Common myeloid progenitor, CD34-positive (primary cell): ENCODE results near the gene BACH2.
"Not testable (repeated sequence)": the region's sequence is repeated elsewhere in the genome, so short reads cannot be mapped to it uniquely, and the experiment has no call there.

Experiments
- CTCF ChIA-PET: fragments of 350-600 bp; sonication (Branson Sonifier 250); formaldehyde crosslinking; loops from one replicate; lab custom pipeline; 2021; ENCODE audit warnings: antibody characterized with exemption; lab: Charles Lee
- POLR2A ChIA-PET: fragments of 350-600 bp; sonication (Branson Sonifier 250); formaldehyde crosslinking; loops from one replicate; lab custom pipeline; 2021; ENCODE audit warnings: antibody characterized with exemption; lab: Charles Lee
- DNase-seq, 3 donors: peaks; one replicate each; pipeline versions ENCODE4 v3.0.0 to v3.0.0-alpha.2; 2013
- H3K27ac ChIP-seq, 2 experiments: 1 replicate in 1 of 2; 2 replicates in 1 of 2; pipeline ENCODE4 v1.7.0; 2013; ENCODE audit warnings: inconsistent platforms in 2 of 2, low read length in 2 of 2, mild to moderate bottlenecking in 2 of 2, low read depth in 1 of 2, moderate library complexity in 1 of 2; ENCODE audit not compliant: severe bottlenecking in 2 of 2, insufficient read depth in 1 of 2, poor library complexity in 1 of 2
- H3K27me3 ChIP-seq, 5 experiments: replicated peaks in 2 of 5; 1 replicate in 3 of 5; 2 replicates in 2 of 5; pipeline versions ENCODE4 v1.6.1 to v1.7.0; 2013; ENCODE audit warnings: low read length in 4 of 5, mild to moderate bottlenecking in 2 of 5, moderate library complexity in 2 of 5, inconsistent platforms in 1 of 5; ENCODE audit not compliant: insufficient read depth in 5 of 5, control insufficient read depth in 4 of 5
- H3K36me3 ChIP-seq, 4 experiments: 1 replicate in 2 of 4; 2 replicates in 2 of 4; pipeline versions ENCODE4 v1.6.1 to v1.7.0; 2013; ENCODE audit warnings: low read length in 3 of 4, control low read depth in 1 of 4, mild to moderate bottlenecking in 1 of 4; ENCODE audit not compliant: control insufficient read depth in 4 of 4, insufficient read depth in 4 of 4
- H3K4me1 ChIP-seq, 4 experiments: 1 replicate in 3 of 4; 2 replicates in 1 of 4; pipeline versions ENCODE4 v1.6.1 to v1.7.1; 2013; ENCODE audit warnings: low read length in 3 of 4, mild to moderate bottlenecking in 3 of 4, control low read depth in 1 of 4, inconsistent platforms in 1 of 4, moderate library complexity in 1 of 4; ENCODE audit not compliant: control insufficient read depth in 4 of 4, insufficient read depth in 4 of 4; ENCODE audit errors: control extremely low read depth in 1 of 4
- H3K4me3 ChIP-seq, 7 experiments: 1 replicate in 4 of 7; 2 replicates in 3 of 7; pipeline versions ENCODE4 v1.5.1 to v1.7.0; 2013; ENCODE audit warnings: mild to moderate bottlenecking in 7 of 7, low read length in 6 of 7, moderate library complexity in 6 of 7, inconsistent platforms in 2 of 7, low read depth in 2 of 7, control low read depth in 1 of 7; ENCODE audit not compliant: insufficient read depth in 4 of 7, control insufficient read depth in 1 of 7; ENCODE audit errors: extremely low read depth in 1 of 7
- H3K9me3 ChIP-seq, 5 experiments: 1 replicate in 4 of 5; 2 replicates in 1 of 5; pipeline versions ENCODE4 v1.6.1 to v1.7.1; 2013; ENCODE audit warnings: low read length in 4 of 5, mild to moderate bottlenecking in 2 of 5, inconsistent platforms in 1 of 5, low read depth in 1 of 5, moderate library complexity in 1 of 5; ENCODE audit not compliant: control insufficient read depth in 4 of 5, insufficient read depth in 2 of 5; ENCODE audit errors: control extremely low read depth in 1 of 5
- WGBS: methylation state at CpG from one replicate; pipeline ENCODE4 v1.1.5; 2013; ENCODE audit not compliant: insufficient coverage; 5-methylcytosine and 5-hydroxymethylcytosine counted together

Gene BACH2

DNA sequence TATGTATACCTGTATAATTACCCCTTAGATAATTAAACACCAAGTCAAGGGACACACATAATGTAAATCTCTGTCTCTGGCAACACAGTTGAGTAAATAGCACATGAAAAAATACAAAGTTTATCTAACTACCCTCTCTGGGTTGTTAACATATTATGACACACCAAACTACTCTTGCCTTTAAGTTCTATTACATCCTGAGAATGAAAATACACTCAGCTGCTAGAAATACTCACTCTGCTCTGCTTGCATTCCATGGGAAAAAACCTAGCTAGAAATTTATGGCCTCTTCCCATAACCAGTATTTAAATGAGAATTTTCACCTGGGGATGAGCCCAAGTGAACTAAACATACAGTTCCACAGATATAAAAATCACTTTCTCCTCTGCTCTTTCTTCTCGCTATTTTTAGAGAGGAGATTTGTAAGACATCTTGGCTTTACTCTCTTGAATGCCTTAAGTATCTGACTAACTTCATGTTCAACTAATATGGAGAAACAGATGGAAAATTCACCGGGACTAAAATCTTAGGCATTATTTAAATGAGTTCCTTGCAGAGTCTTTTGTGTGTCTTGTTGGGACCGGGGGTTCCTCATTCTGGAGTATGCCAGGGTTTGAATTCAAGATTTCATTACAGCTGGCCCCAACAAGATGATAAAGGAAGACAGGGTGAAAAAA is 261.5 kb downstream of the BACH2 start:
- Histone ChIP-seq H3K4me1 (no peaks in the 10 kb centered on the region), H3K9me3 (peaks cover 0 to 2% (median 0%) of the 10 kb centered on the region in 5 experiments), H3K36me3 (no peaks in the 10 kb centered on the region), H3K27me3 (no peaks in the 10 kb centered on the region), H3K27ac (no peak overlapping the region), H3K4me3 (no peak overlapping the region)
- no peak for DNase-seq
- WGBS, result 88% methylated on average over 2 of the region's 3 CpGs
- POLR2A ChIA-PET, result no interaction called here
- CTCF ChIA-PET, result interaction anchor here (0.5 kb wide), 1 partner anchor 45 kb away, joined by 3 read pairs; no protein-coding TSS in a partner anchor

DNA sequence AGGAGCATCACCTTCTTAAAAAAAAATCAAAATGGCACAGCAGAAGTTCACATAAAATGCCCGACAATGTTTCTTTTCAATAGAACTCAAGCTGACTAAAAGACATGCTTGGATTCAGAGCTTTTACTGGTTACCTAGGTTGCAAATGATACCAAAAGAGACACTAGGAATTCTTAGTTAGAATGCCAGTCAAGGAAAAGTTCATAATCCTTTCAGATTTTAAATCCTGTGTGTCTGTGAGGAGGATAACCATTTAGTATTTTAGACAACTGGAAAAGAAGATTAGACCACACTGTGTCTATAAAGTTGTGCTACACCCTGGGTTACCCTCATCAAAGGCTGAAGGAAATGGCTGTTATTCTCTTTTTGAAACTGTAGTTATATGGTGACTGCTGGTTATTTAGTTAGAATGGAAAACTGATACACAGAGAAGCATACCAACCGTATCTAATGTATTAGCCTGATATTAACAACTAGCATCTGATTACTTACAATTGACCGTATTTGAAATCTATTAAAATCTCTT is 262.8 kb downstream of the BACH2 start:
- Histone ChIP-seq H3K4me3 (no peak overlapping the region), H3K27ac (no peak overlapping the region), H3K36me3 (no peaks in the 10 kb centered on the region), H3K27me3 (no peaks in the 10 kb centered on the region), H3K9me3 (peaks cover 0 to 2% (median 0%) of the 10 kb centered on the region in 5 experiments), H3K4me1 (no peaks in the 10 kb centered on the region)
- CTCF ChIA-PET, result no interaction called here
- DNase-seq, result no peak
- WGBS, result 100% methylated on average over 1 of the region's 3 CpGs
- POLR2A ChIA-PET, result no interaction called here

DNA sequence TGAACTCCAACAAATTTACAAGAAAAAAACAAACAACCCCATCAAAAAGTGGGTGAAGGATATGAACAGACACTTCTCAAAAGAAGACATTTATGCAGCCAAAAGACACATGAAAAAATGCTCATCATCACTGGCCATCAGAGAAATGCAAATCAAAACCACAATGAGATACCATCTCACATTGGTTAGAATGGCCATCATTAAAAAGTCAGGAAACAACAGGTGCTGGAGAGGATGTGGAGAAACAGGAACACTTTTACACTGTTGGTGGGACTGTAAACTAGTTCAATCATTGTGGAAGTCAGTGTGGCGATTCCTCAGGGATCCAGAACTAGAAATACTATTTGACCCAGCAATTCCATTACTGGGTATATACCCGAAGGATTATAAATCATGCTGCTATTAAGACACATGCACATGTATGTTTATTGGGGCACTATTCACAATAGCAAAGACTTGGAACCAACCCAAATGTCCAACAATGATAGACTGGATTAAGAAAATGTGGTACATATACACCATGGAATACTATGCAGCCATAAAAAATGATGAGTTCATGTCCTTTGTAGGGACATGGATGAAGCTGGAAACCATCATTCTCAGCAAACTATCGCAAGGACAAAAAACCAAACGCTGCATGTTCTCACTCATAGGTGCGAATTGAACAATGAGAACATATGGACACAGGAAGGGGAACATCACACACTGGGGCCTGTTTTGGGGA is 264.0 kb downstream of the BACH2 start:
- H3K9me3 ChIP-seq, H3K27me3 ChIP-seq, H3K4me1 ChIP-seq, H3K36me3 ChIP-seq, POLR2A ChIA-PET, DNase-seq, H3K4me3 ChIP-seq, H3K27ac ChIP-seq, CTCF ChIA-PET: not testable (repeated sequence)
- WGBS, result 100% methylated on average over 3 of the region's 5 CpGs

DNA sequence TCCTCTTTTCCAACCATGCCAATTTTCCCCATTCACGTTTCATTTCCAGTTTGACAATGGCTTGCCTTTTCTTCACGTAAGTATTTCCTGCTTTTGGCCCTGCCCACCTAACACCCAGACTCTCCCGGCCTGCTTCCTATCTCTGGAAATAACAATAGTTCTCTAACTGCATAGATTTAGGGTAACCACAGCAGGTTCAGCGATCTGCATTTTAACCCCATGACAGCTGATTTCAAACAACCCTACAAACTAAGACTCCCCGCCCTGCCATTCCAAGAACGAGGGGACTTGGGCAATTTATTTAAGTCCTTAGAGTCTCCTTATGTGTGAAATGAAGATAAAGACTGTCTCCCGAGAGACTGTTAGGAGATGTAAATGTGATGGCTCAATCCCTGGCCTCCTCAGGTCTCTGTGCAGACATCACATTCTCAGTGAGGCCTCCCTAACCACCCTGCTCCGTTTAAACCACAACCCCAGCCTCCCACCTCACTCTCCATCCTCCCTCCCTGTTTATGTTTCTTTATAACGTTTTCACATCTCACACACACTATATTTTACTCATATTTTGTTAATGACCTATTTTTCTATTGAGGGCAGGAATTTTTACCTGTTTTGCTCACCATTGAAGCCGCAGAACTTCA is 267.5 kb downstream of the BACH2 start:
- DNase-seq, result no peak
- CTCF ChIA-PET, result no interaction called here
- H3K9me3 ChIP-seq, result no peaks in the 10 kb centered on the region
- H3K27ac ChIP-seq, result no peak overlapping the region
- H3K36me3 ChIP-seq, result peaks cover 0 to 2% (median 0%) of the 10 kb centered on the region in 4 experiments
- H3K4me1 ChIP-seq, result no peaks in the 10 kb centered on the region
- WGBS, result 98% methylated on average over 6 of the region's 10 CpGs
- no peak overlapping the region for H3K4me3 ChIP-seq
- no peaks in the 10 kb centered on the region for H3K27me3 ChIP-seq
- POLR2A ChIA-PET, result no interaction called here

DNA sequence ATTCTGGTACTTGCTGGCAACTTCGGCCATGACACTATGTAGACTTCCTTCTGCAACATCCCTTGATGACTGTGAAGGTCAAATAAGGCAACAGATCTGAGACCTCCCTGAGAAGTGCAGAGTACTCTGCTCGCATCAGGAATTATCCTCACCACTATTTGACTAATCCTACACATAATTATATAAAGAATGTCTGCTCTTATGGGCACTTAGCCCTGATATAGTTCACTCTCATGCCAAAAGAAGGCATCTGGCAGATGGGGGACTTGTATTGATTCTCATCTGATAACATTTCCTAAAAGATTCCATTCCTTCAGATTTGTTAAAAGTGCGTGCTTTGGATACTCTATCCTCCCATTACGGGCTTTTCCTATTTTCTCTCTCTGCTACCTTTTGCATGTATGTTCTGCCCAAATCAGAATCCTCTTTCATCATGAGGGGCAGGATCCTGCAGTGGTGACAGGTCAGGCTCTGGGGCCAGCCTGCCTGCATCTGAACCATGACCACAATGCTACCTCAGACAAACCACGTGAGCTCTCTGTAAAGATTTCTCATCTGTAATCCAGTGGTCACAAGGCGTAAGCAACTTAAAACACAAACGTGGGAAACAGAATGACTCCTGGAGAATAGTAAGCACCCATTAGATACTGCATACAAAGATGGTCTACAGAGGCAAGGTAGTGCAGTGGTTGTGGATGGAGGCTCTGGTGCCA is 268.4 kb downstream of the BACH2 start:
- no peaks in the 10 kb centered on the region for H3K4me1 ChIP-seq
- H3K27ac ChIP-seq, result no peak overlapping the region
- H3K9me3 ChIP-seq, result no peaks in the 10 kb centered on the region
- ChIA-PET CTCF (no interaction called here), POLR2A (no interaction called here)
- H3K27me3 ChIP-seq, result no peaks in the 10 kb centered on the region
- 94% methylated on average over 5 of the region's 7 CpGs for WGBS
- no peak overlapping the region for H3K4me3 ChIP-seq
- DNase-seq, result peak in 1 of 3 donors; percentile 10
- H3K36me3 ChIP-seq, result peaks cover 0 to 2% (median 0%) of the 10 kb centered on the region in 4 experiments

DNA sequence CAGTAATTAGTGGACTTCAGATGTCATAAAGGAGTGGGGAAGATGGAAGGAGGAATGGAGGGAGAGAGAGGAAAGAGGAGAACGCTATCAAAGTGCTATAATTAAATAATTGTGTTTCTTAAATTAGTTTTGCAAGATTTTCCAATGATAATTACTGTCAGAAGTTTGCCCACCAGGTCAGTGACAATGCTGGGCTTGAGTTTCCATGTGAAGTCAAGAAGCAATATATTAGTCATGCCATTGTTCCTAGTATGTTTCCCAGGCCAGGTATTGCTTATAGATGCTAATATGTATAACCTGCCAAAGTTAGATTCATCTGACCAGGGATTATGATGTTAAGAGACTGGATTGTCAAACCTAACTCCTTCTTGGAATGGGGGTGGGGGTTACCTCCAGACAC is 270.4 kb downstream of the BACH2 start:
- WGBS, result no CpG with 5 or more reads among the region's 1 CpG
- Histone ChIP-seq H3K27ac (no peak overlapping the region), H3K4me3 (no peak overlapping the region), H3K27me3 (no peaks in the 10 kb centered on the region), H3K36me3 (peaks cover 0 to 2% (median 0%) of the 10 kb centered on the region in 4 experiments), H3K4me1 (no peaks in the 10 kb centered on the region), H3K9me3 (no peaks in the 10 kb centered on the region)
- ChIA-PET POLR2A (no interaction called here), CTCF (interaction anchor here (1.2 kb wide), 1 partner anchor 11 kb away, joined by 3 read pairs; no protein-coding TSS in a partner anchor)
- DNase-seq, result no peak
